ENCODE measurements around the gene DNAI2.

DNA sequence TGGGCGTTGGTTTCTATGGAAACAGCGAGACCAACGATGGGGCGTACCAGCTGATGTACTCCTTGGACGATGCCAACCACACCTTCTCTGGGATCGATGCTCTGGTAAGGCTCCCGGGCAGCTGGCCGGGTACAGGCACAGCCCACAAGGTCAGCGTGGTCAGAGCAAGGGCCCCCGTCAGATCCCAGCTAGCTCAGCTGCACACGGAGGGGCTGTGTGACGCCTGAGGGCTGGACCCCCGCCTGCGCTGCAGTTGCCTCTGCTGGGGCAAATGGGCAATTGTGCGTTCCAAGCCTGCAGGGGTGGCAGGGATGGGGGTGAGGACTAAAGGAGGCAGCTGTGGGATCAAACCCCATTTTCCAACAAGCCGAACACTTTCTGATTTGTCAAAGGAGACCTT, 43.1 kb upstream of the DNAI2 start:
- TF ChIP-seq, protein P1, sequence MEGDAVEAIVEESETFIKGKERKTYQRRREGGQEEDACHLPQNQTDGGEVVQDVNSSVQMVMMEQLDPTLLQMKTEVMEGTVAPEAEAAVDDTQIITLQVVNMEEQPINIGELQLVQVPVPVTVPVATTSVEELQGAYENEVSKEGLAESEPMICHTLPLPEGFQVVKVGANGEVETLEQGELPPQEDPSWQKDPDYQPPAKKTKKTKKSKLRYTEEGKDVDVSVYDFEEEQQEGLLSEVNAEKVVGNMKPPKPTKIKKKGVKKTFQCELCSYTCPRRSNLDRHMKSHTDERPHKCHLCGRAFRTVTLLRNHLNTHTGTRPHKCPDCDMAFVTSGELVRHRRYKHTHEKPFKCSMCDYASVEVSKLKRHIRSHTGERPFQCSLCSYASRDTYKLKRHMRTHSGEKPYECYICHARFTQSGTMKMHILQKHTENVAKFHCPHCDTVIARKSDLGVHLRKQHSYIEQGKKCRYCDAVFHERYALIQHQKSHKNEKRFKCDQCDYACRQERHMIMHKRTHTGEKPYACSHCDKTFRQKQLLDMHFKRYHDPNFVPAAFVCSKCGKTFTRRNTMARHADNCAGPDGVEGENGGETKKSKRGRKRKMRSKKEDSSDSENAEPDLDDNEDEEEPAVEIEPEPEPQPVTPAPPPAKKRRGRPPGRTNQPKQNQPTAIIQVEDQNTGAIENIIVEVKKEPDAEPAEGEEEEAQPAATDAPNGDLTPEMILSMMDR (IDR thresholded peaks at IDR 0.05; ENCODE audit: borderline replicate concordance, extremely low read depth, low read length, poor library complexity, severe bottlenecking): no peak
- TF ChIP-seq EZH2 (IDR thresholded peaks at IDR 0.05; ENCODE audit: borderline replicate concordance, low read depth, low read length, severe bottlenecking): no peak

Data from DND-41 (cell line).